Measurements from ENCODE around the gene XIRP1. TPM values are rescaled to one million over a fixed set of nuclear protein-coding genes. Genes with fewer than 3 reads are reported as not detected.
A peak's percentile ranks its signal among the peaks of the same experiment; 100 is the strongest.

The XIRP1 gene
- total and polyA plus RNA-seq, 2 donors from 2014 or later, result 0.09 TPM; not detected in 1

GRCh38 chr3:39190281-39191025, 1.9 kb downstream of the XIRP1 start:
- intact Hi-C loops (cut with DNase I), result loop anchor here (5.0 kb wide), 1 partner anchor 92 kb away; the partner anchor contains the start of gene CX3CR1
- no peak overlapping the region for H3K9ac ChIP-seq (ENCODE audit: low read length in 3 of 3)
- no peak for DNase-seq
- no peak overlapping the region for H3K4me3 ChIP-seq (ENCODE audit: low read length in 3 of 3)
- H3K27ac ChIP-seq (ENCODE audit: low read depth in 2 of 2, low read length in 2 of 2), result no peak overlapping the region
- H3K36me3 ChIP-seq (ENCODE audit: control insufficient read depth in 2 of 3, insufficient read depth in 3 of 3, low read length in 3 of 3), result no peaks in the 10 kb centered on the region
- H3K9me3 ChIP-seq (ENCODE audit: control insufficient read depth in 2 of 3, insufficient read depth in 1 of 3, low read length in 3 of 3), result no peaks in the 10 kb centered on the region
- FAIRE-seq, result no peak
- H3K27me3 ChIP-seq (ENCODE audit: control insufficient read depth, insufficient read depth, low read length), result no peaks in the 10 kb centered on the region
- TF ChIP-seq, protein P1, sequence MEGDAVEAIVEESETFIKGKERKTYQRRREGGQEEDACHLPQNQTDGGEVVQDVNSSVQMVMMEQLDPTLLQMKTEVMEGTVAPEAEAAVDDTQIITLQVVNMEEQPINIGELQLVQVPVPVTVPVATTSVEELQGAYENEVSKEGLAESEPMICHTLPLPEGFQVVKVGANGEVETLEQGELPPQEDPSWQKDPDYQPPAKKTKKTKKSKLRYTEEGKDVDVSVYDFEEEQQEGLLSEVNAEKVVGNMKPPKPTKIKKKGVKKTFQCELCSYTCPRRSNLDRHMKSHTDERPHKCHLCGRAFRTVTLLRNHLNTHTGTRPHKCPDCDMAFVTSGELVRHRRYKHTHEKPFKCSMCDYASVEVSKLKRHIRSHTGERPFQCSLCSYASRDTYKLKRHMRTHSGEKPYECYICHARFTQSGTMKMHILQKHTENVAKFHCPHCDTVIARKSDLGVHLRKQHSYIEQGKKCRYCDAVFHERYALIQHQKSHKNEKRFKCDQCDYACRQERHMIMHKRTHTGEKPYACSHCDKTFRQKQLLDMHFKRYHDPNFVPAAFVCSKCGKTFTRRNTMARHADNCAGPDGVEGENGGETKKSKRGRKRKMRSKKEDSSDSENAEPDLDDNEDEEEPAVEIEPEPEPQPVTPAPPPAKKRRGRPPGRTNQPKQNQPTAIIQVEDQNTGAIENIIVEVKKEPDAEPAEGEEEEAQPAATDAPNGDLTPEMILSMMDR (IDR thresholded peaks at IDR 0.05; ENCODE audit: borderline replicate concordance, extremely low read depth, insufficient read depth), result no peak
- H3K4me1 ChIP-seq (ENCODE audit: control insufficient read depth in 2 of 3, insufficient read depth in 2 of 3, low read depth in 1 of 3, low read length in 3 of 3), result peaks cover 0 to 4% (median 0%) of the 10 kb centered on the region in 3 donors

- no peaks in the 10 kb centered on the region for H3K27me3 ChIP-seq (ENCODE audit: control insufficient read depth, insufficient read depth, low read length)
- no peak for FAIRE-seq
These were observed 2.5 kb downstream of the XIRP1 start for GRCh38 chr3:39189959-39190269.

GRCh38 chr3:39189150-39189958, 3.0 kb downstream of the XIRP1 start:
- DNase-seq, result no peak
- no peaks in the 10 kb centered on the region for H3K27me3 ChIP-seq (ENCODE audit: control insufficient read depth, insufficient read depth, low read length)
- no peak overlapping the region for H3K4me3 ChIP-seq (ENCODE audit: low read length in 3 of 3)
- no peak overlapping the region for H3K27ac ChIP-seq (ENCODE audit: low read depth in 2 of 2, low read length in 2 of 2)
- H3K9ac ChIP-seq (ENCODE audit: low read length in 3 of 3), result no peak overlapping the region
- intact Hi-C loops (cut with DNase I), result no loop called here
- FAIRE-seq, result no peak
- H3K36me3 ChIP-seq (ENCODE audit: control insufficient read depth in 2 of 3, insufficient read depth in 3 of 3, low read length in 3 of 3), result no peaks in the 10 kb centered on the region
- H3K4me1 ChIP-seq (ENCODE audit: control insufficient read depth in 2 of 3, insufficient read depth in 2 of 3, low read depth in 1 of 3, low read length in 3 of 3), result peaks cover 0 to 4% (median 0%) of the 10 kb centered on the region in 3 donors
- TF ChIP-seq, protein P1 (IDR thresholded peaks at IDR 0.05; ENCODE audit: borderline replicate concordance, extremely low read depth, insufficient read depth), result no peak
- H3K9me3 ChIP-seq (ENCODE audit: control insufficient read depth in 2 of 3, insufficient read depth in 1 of 3, low read length in 3 of 3), result no peaks in the 10 kb centered on the region

More at GRCh38 chr3:39189959-39190269, 2.5 kb downstream of the XIRP1 start:
- H3K4me3 ChIP-seq (ENCODE audit: low read length in 3 of 3), result no peak overlapping the region
- TF ChIP-seq, protein P1 (IDR thresholded peaks at IDR 0.05; ENCODE audit: borderline replicate concordance, extremely low read depth, insufficient read depth), result peak; percentile 88
- no peak overlapping the region for H3K27ac ChIP-seq (ENCODE audit: low read depth in 2 of 2, low read length in 2 of 2)
- peak in 3 of 5 donors; percentile 75 to 84 (median 80) for DNase-seq
- no peaks in the 10 kb centered on the region for H3K9me3 ChIP-seq (ENCODE audit: control insufficient read depth in 2 of 3, insufficient read depth in 1 of 3, low read length in 3 of 3)
- no peaks in the 10 kb centered on the region for H3K36me3 ChIP-seq (ENCODE audit: control insufficient read depth in 2 of 3, insufficient read depth in 3 of 3, low read length in 3 of 3)
- H3K4me1 ChIP-seq (ENCODE audit: control insufficient read depth in 2 of 3, insufficient read depth in 2 of 3, low read depth in 1 of 3, low read length in 3 of 3), result peaks cover 0 to 4% (median 0%) of the 10 kb centered on the region in 3 donors
- intact Hi-C loops (cut with DNase I), result loop anchor here (5.0 kb wide), 1 partner anchor 92 kb away; the partner anchor contains the start of gene CX3CR1
- no peak overlapping the region for H3K9ac ChIP-seq (ENCODE audit: low read length in 3 of 3)

Data from kidney (tissue), 14 donors.